Medulla oblongata (tissue), 1 donor: ENCODE data around the gene NAB2.
"Not testable (repeated sequence)": the region's sequence is repeated elsewhere in the genome, so short reads cannot be mapped to it uniquely, and the experiment has no call there.

Experiments used
- DNase-seq: peaks from one replicate; pipeline ENCODE4 v3.0.0-alpha.2; 2015; ENCODE audit errors: extremely low spot score

NAB2 gene

GRCh38 chr12:57088354-57089270 lies at the start of gene NAB2:
Gene NAB2, plus strand, starts transcription at chr12:57089114. Its CDS starts 158 bp downstream, at chr12:57089272.
- DNase-seq: peak; percentile 93

GRCh38 chr12:57040211-57040610 lies 48.7 kb upstream of the NAB2 start:
- DNase-seq: no peak

- DNase-seq: no peak
Measured at GRCh38 chr12:57040750-57041149, 48.2 kb upstream of the NAB2 start.

- DNase-seq: no peak
Measured at GRCh38 chr12:57042695-57043094, 46.2 kb upstream of the NAB2 start.

- DNase-seq: no peak
Measured at GRCh38 chr12:57044468-57044867, 44.4 kb upstream of the NAB2 start.

GRCh38 chr12:57044889-57045288 lies 44.0 kb upstream of the NAB2 start:
- DNase-seq: no peak

GRCh38 chr12:57046086-57046791 lies 42.7 kb upstream of the NAB2 start:
- peak; percentile 62 for DNase-seq

GRCh38 chr12:57046947-57047890 lies 41.7 kb upstream of the NAB2 start:
- peak; percentile 59 for DNase-seq

- no peak for DNase-seq
Measured at GRCh38 chr12:57047981-57048380, 40.9 kb upstream of the NAB2 start.

- no peak for DNase-seq
Measured at GRCh38 chr12:57048423-57049118, 40.3 kb upstream of the NAB2 start.

GRCh38 chr12:57049119-57049446 lies 39.8 kb upstream of the NAB2 start:
- no peak for DNase-seq

GRCh38 chr12:57049890-57050289 lies 39.0 kb upstream of the NAB2 start, which contains the start of gene MYO1A:
Gene MYO1A, minus strand, starts transcription at chr12:57050129. Its CDS starts 1,806 bp downstream, at chr12:57048323.
- DNase-seq: no peak

GRCh38 chr12:57051011-57051410 lies 37.9 kb upstream of the NAB2 start:
- no peak for DNase-seq

- not testable (repeated sequence) for DNase-seq
Measured at GRCh38 chr12:57053146-57053545, 35.8 kb upstream of the NAB2 start.

GRCh38 chr12:57053901-57054300 lies 35.0 kb upstream of the NAB2 start:
- not testable (repeated sequence) for DNase-seq

- DNase-seq: no peak
Measured at GRCh38 chr12:57055824-57056223, 33.1 kb upstream of the NAB2 start.

GRCh38 chr12:57057067-57057751 lies 31.7 kb upstream of the NAB2 start:
- no peak for DNase-seq

GRCh38 chr12:57058454-57058853 lies 30.5 kb upstream of the NAB2 start:
- DNase-seq: no peak

- DNase-seq: peak; percentile 56
Measured at GRCh38 chr12:57063991-57064685, 24.8 kb upstream of the NAB2 start.

- DNase-seq: no peak
Measured at GRCh38 chr12:57066245-57066644, 22.7 kb upstream of the NAB2 start.
